ENCODE measurements around the gene MGRN1.

DNA sequence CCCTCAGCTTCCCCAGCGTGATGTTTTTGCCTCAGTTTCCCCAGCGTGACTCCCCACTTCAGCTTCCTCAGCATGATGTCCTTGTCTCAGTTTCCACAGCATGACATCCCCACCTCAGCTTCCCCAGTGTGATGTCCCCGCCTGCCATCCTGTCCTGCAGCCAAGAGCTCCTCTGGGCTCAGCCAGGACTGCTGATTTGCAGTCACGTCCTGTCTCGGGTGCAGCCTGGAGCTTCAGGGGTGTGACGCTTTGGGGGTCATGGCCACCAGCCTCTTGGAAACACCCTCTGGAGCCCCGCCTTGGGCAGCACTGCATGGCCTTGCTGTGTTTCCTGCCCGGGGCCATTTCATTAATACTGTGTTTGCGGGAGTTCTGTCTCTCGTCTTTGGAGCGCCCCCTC lies 52.2 kb downstream of the MGRN1 start:
- no peak for TF ChIP-seq POLR2AphosphoS5 (IDR thresholded peaks at IDR 0.05; ENCODE audit: low read depth, low read length)
- no peak for TF ChIP-seq FOXP2 (optimal IDR thresholded peaks at IDR 0.05; ENCODE audit: borderline replicate concordance, extremely low read depth, extremely low read length, insufficient read depth)
- TF ChIP-seq, protein P1, sequence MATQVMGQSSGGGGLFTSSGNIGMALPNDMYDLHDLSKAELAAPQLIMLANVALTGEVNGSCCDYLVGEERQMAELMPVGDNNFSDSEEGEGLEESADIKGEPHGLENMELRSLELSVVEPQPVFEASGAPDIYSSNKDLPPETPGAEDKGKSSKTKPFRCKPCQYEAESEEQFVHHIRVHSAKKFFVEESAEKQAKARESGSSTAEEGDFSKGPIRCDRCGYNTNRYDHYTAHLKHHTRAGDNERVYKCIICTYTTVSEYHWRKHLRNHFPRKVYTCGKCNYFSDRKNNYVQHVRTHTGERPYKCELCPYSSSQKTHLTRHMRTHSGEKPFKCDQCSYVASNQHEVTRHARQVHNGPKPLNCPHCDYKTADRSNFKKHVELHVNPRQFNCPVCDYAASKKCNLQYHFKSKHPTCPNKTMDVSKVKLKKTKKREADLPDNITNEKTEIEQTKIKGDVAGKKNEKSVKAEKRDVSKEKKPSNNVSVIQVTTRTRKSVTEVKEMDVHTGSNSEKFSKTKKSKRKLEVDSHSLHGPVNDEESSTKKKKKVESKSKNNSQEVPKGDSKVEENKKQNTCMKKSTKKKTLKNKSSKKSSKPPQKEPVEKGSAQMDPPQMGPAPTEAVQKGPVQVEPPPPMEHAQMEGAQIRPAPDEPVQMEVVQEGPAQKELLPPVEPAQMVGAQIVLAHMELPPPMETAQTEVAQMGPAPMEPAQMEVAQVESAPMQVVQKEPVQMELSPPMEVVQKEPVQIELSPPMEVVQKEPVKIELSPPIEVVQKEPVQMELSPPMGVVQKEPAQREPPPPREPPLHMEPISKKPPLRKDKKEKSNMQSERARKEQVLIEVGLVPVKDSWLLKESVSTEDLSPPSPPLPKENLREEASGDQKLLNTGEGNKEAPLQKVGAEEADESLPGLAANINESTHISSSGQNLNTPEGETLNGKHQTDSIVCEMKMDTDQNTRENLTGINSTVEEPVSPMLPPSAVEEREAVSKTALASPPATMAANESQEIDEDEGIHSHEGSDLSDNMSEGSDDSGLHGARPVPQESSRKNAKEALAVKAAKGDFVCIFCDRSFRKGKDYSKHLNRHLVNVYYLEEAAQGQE (IDR thresholded peaks at IDR 0.05; ENCODE audit: insufficient read depth in 1 of 2, low read depth in 2 of 2, low read length in 2 of 2), result no peak
- no peak for TF ChIP-seq TAF1 (IDR thresholded peaks at IDR 0.05; ENCODE audit: borderline replicate concordance, insufficient read depth, low read length)
- no peak for TF ChIP-seq SIN3A (IDR thresholded peaks at IDR 0.05; ENCODE audit: borderline replicate concordance, insufficient read depth, low read length)
